ENCODE data around the gene BTRC. TPM values are rescaled to one million over a fixed set of nuclear protein-coding genes. Genes with fewer than 3 reads are reported as not detected.

BTRC gene
- total RNA-seq, 2 donors from 2014 or later: 8.8 to 9.9 TPM

DNA sequence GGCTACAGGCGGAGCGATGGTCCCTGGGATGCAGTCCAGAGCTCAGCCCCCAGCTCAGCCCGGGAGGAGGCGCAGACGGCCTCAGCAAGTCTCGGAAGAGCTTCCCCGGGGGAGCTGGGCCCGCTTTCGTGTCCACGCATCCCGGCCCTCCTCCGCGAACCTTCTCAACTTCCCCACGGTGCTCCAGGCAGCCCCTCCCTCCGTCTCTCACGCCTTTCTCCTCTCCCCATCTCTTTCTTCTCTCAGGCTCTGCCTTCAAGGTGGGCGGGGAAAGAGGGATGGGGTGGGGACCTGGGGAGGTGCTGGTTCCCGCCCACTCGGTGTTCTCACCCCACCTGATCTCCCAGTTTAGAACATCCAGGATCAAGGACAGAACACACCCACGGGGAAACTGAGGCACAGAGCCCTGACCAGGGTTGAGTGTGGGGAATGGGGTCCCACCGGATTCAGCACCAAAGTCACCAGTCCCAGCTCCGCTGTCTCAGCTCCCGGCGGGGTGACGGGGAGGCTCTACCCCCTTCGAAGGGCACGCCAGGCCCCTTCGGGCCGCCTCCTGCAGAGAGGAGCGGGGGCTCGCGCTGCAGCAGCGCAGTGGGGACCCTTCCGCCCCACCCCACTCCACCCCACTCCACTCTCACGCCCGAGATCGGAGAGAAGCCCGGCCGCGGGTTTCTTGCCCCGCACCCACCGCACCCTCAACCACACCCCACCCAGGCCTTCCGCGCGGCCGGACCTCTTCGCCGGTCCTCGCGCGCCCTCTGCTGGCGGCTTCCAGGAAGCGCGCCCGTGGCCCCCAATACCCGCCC, 215.9 kb downstream of the BTRC start:
- DNase-seq: peak; percentile 77 to 88 (median 80)
- H3K9me3 ChIP-seq: peaks cover 0 to 9% (median 0%) of the 10 kb centered on the region in 3 donors
- WGBS, 2 donors: 1 to 3% methylated on average over 39 to 53 of the region's 56 CpGs
- intact Hi-C loops (cut with DNase I): loop anchor here (5.0 to 10.0 kb wide), 2 partner anchors 295 to 353 kb away; no protein-coding TSS in a partner anchor
- ATAC-seq: peak; percentile 79
- no peaks in the 10 kb centered on the region for H3K36me3 ChIP-seq (replicated peaks in 1 of 2; ENCODE audit: insufficient read depth in 1 of 2, low read depth in 2 of 2)
- no peak overlapping the region for H3K27ac ChIP-seq
- peaks cover 0 to 19% of the 10 kb centered on the region in 2 donors for H3K27me3 ChIP-seq
- peaks cover 26% of the 10 kb centered on the region for H3K4me1 ChIP-seq
- no peak for TF ChIP-seq POLR2A (IDR thresholded peaks at IDR 0.05)
- peak; percentile 66 to 94 (median 88) for TF ChIP-seq CTCF (IDR thresholded peaks at IDR 0.05)
- H3K4me3 ChIP-seq: no peak overlapping the region

- intact Hi-C loops (cut with DNase I): no loop called here
- DNase-seq (peak in 3 of 4 donors; percentile 16 to 31 (median 27)), ATAC-seq (peak; percentile 47)
- Histone ChIP-seq H3K27me3 (peaks cover 0 to 16% of the 10 kb centered on the region in 2 donors), H3K27ac (no peak overlapping the region), H3K36me3 (replicated peaks in 1 of 2; ENCODE audit: insufficient read depth in 1 of 2, low read depth in 2 of 2) (no peaks in the 10 kb centered on the region), H3K9me3 (peaks cover 0 to 9% (median 0%) of the 10 kb centered on the region in 3 donors), H3K4me1 (peaks cover 26% of the 10 kb centered on the region), H3K4me3 (no peak overlapping the region)
- 2 to 8% methylated on average over 13 to 32 of the region's 37 CpGs for WGBS, 2 donors
- peak in 2 of 7 experiments; percentile 0 to 18 for TF ChIP-seq CTCF (IDR thresholded peaks at IDR 0.05)
- TF ChIP-seq POLR2A (IDR thresholded peaks at IDR 0.05): no peak
Measured at GRCh38 chr10:101570428-101571270, 216.7 kb downstream of the BTRC start.

GRCh38 chr10:101571271-101571925, 217.4 kb downstream of the BTRC start:
- 58 to 64% methylated on average over 5 to 8 of the region's 8 CpGs for WGBS, 2 donors
- ATAC-seq (no peak), DNase-seq (peak in 1 of 4 donors; percentile 7)
- Histone ChIP-seq H3K27ac (no peak overlapping the region), H3K4me3 (no peak overlapping the region), H3K27me3 (peaks cover 0 to 16% of the 10 kb centered on the region in 2 donors), H3K9me3 (peaks cover 0 to 9% (median 0%) of the 10 kb centered on the region in 3 donors), H3K4me1 (peaks cover 23% of the 10 kb centered on the region), H3K36me3 (replicated peaks in 1 of 2; ENCODE audit: insufficient read depth in 1 of 2, low read depth in 2 of 2) (no peaks in the 10 kb centered on the region)
- no peak for TF ChIP-seq POLR2A (IDR thresholded peaks at IDR 0.05)
- no peak for TF ChIP-seq CTCF (IDR thresholded peaks at IDR 0.05)
- intact Hi-C loops (cut with DNase I): no loop called here

- H3K27ac ChIP-seq: no peak overlapping the region
- DNase-seq (peak in 1 of 4 donors; percentile 6), ATAC-seq (no peak)
- intact Hi-C loops (cut with DNase I): no loop called here
- peaks cover 0 to 9% (median 0%) of the 10 kb centered on the region in 3 donors for H3K9me3 ChIP-seq
- H3K36me3 ChIP-seq (replicated peaks in 1 of 2; ENCODE audit: insufficient read depth in 1 of 2, low read depth in 2 of 2): no peaks in the 10 kb centered on the region
- no peak overlapping the region for H3K4me3 ChIP-seq
- peaks cover 0 to 14% of the 10 kb centered on the region in 2 donors for H3K27me3 ChIP-seq
- peaks cover 19% of the 10 kb centered on the region for H3K4me1 ChIP-seq
- TF ChIP-seq CTCF (IDR thresholded peaks at IDR 0.05) (no peak), POLR2A (IDR thresholded peaks at IDR 0.05) (no peak)
- WGBS, 2 donors: 85 to 89% methylated on average over 6 to 7 of the region's 7 CpGs
Measured at GRCh38 chr10:101572126-101572525, 218.2 kb downstream of the BTRC start.

Measured in body of pancreas (tissue), 4 donors.